Cortex of kidney (tissue), 1 donor: ENCODE data around the gene ARG2.
A peak's percentile ranks its signal among the peaks of the same experiment; 100 is the strongest.

ENCODE experiments used
- DNase-seq: peaks from one replicate; lab custom pipeline; 2025; lab: John Stamatoyannopoulos, UW

The ARG2 gene

DNA sequence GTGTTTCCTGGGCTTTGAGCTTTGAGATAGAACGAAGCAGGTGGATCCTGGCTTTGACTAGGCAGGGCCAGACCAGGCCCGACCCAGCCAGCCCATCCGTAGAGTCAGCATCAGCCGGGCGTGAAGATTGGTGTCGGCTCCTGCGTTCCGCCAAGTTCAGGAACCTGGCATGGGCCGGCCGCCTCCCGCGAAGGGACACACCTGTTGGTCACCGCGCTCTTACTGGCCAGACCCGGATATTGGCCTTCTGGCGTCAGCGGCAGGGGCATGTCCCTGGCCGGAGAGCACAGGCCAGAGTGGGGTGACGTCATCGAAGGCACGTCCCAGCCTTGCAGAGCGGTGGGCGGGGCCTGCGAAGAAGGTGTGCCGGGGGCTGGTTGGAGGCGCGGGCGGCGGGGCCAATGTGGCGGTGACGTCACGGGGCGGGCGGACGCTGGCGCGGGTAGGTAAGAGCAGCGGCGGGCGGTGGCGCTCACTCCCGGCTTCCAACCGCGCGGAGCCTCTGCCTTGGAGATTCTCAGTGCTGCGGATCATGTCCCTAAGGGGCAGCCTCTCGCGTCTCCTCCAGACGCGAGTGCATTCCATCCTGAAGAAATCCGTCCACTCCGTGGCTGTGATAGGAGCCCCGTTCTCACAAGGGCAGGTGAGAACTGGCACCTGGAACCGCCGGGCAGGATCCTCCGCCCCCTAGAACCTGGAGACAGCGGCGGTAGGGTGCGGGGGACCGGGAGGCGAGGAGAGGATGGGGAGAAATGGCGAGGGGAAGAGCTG, at the start of gene ARG2:
Gene ARG2, plus strand, starts transcription at position 475 of the 771 bp plus-strand sequence. Its CDS starts 58 bp downstream, at position 533.
- DNase-seq: peak; percentile 31

DNA sequence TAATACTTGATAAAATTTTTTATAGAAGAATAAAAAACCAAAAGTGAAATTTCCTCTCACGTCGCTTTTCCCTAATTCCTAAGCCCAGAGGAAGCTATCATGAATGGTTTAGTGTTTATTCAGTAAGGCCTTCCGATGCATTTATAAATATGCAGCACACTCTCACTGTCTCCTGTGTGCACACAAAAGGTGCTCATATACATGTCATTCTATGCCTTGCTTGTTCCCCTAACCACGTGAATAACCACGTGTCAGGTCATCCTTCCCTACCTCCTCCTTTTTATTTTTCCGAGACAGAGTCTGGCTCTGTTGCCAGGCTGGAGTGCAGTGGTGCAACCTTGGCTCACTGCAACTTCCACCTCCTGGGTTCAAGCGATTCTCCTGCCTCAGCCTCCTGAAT, 49.3 kb upstream of the ARG2 start:
- DNase-seq: no peak

- no peak for DNase-seq
Observed at GRCh38 chr14:67571275-67571990, 48.3 kb upstream of the ARG2 start.

DNA sequence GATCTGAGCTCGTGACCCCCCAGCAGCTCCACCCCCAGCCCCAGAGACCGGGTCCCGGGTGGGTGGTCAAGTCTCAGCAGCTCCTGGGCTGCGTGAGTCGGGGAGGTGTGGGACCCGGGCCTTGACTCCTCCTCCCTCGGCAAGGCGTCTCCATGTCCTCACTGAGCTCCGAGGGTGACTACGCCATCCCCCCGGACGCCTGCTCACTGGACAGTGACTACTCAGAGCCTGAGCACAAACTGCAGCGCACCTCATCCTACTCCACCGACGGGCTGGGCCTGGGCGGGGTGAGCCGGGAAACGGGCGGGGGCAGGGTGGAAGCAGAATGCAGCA, 47.8 kb upstream of the ARG2 start:
- DNase-seq: no peak

DNA sequence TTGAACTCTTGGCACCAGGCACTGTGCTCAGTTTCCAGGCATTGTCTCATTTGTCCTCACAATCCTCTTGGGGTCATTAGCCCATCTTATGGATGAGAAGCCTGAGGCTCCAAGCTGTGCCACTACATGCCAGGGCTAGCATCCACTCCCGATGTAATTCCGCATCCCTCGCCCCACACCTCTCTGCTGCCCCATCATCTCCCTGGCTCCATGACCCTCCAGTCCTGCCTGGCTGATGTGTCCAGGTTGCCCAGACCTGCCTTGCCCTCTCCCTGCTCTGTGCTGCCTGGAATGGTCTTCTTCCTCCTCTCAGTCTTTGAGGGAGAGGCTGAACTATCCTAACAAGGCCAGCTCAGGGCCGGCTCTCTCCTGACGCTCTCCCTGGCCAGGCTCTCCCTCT, 47.1 kb upstream of the ARG2 start:
- DNase-seq: no peak

DNA sequence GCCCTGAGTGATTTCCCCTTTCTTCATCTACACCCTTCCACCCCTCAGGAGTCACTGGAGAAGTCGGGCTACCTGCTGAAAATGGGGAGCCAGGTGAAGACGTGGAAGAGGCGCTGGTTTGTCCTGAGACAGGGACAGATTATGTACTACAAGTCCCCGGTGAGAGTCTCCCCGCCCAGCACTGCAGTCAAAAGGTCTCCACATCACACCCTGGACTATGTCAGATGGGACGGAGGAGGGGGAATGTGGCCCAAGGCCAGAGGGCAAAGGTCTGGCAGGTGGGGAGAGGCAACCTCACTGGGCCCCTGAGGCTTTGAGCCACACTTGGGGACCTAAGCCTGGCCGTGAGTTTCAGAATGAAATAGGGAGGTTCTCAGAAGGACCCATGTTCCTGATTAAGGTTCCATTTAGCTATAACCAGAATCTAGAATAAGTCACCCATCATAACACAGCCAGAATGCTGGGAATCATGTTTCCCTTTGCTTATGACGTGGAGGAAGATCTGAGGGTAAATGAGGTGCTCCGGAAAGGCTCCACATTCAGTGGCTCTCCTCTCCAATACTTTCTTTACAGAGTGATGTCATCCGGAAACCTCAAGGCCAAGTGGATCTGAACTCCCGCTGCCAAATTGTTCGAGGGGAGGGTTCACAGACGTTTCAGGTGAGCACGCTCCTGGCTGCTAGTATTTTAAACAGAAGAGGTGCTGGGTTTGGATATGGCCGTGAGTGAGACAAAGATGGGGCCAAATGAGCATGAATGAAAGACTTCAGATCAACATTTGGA, 46.3 kb upstream of the ARG2 start:
- DNase-seq: no peak

DNA sequence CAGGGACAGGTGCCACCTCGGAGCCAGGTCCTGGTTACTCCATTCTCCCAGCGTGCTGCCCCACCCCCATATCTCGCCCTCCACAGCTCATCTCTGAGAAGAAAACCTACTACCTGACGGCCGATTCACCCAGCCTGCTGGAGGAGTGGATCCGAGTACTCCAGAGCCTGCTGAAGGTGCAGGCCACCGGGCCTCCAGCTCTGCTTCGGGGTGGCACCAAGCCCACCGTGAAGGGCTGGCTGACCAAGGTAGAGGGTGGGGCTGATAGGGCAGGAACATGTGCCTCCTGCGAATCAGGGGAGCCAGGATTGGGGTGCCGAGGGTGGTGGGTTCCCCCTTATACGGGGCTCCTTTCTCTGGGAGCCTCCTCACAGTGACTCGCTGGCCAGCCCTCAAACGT, 45.6 kb upstream of the ARG2 start:
- DNase-seq: no peak

GRCh38 chr14:67574806-67575205, 44.9 kb upstream of the ARG2 start:
- no peak for DNase-seq

GRCh38 chr14:67575684-67576083, 44.0 kb upstream of the ARG2 start:
- no peak for DNase-seq

DNA sequence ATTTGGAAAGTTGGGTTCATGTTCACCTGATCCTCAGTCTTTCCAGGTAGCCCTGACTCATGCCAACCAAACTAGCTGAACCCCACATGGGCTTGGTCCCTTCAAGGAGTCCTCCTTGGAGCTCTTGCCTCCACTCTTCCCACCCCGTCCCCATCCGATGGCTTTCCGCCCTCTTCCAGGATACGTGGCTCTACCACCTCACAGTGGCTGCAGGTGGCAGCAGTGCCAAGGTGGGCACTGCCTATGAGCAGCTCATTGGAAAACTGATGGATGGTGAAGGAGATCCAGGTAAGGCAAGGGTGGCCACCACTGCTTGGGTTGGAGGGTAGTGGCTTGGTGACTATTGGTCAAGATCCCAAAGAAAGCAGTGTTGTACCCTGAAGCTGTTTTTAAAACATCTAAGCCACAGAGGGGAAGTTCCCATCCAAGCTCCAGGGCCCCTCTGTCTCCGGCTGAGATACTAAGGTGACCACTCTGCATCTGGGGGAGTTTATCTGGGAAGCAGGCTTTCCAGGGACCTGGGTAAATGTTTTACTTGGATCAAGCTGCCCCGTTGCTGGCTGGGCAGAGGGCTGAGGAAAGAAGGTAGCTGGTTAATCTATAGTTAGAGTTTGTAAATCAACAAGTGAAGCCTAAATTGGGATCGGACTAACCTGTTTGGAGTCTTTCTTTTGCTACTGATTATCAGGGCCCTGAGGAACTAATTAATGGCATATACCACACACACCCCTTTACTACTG, 43.3 kb upstream of the ARG2 start:
- DNase-seq: no peak

- DNase-seq: no peak
Observed at GRCh38 chr14:67577181-67577808, 42.4 kb upstream of the ARG2 start.

DNA sequence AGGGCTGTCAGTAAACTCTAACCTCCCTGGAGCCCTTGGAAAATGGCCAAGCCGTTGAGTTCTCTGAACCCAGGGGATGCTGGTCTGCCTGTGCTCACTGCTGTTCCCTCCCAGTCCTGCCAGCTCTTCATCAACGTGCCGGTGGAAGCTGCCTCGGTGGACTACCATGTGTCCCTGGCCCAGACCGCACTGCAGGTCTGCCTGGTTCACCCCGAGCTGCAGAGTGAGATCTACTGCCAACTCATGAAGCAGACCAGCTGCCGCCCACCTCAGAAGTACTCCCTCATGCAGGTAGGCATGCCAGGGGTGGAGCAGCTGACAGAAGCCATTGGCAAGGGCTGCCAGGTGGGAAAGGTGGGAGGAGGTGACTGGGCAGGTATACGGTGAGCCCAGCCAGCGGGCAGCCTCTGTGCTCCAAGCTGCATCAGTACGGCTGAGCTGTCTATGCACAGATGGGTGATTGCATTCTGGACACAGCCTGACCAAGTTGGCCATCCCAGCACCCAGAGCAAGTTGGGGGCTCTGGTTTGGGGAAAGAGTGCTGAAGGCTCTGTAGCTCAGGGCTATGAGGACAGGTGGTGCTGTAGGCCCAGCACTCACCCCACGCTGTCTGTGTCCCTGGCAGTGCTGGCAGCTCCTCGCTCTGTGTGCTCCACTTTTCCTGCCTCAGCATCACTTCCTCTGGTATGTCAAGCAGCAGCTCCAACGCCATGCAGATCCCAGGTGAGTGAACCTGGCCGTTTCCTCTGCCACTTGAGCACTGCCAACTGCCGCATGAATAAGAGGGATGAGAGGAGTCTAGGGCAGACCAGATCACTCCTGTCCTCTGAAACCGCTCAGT, 41.6 kb upstream of the ARG2 start:
- no peak for DNase-seq

- no peak for DNase-seq
Observed at GRCh38 chr14:67579040-67579439, 40.7 kb upstream of the ARG2 start.

- DNase-seq: no peak
Observed at GRCh38 chr14:67579636-67580035, 40.1 kb upstream of the ARG2 start.

DNA sequence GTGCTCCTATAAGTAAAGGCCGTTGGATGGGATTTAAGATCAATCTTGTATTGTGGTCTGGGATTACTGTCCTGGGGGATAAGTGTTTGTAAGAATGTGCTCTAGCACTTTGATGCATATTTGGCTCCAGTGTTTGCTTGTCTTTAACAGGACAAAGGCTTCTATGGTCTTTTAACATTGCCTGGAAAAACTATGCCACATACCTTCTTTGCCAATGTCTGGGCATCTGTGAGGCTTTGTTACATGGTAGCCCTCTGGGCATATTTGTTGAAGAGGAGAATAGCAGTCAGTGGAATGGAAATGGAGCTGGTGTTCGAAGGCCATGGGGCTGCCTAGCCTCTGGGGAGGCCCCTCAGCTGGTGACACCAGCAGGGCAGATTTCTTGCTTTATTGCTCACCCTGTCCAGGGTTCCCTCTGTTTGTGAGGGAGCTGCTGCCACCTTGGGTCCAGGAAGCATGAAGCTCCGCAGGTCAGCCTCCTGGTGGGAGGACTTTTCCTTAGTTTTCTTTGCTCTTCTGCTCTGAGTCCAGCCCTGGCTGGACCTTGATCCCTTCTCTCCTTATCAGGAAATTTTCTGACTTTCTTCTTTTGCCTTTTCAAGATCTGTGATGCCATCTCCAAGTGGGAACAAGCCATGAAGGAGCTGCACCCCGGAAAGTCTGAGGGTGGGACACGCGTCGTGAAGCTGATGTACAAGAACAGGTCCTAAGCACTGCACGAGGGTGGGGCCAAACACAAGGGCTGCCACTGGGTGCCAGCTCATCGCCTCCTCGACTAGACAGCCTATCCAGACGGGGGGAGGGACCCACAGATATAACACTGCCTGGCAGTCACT, 39.2 kb upstream of the ARG2 start:
- DNase-seq: no peak

DNA sequence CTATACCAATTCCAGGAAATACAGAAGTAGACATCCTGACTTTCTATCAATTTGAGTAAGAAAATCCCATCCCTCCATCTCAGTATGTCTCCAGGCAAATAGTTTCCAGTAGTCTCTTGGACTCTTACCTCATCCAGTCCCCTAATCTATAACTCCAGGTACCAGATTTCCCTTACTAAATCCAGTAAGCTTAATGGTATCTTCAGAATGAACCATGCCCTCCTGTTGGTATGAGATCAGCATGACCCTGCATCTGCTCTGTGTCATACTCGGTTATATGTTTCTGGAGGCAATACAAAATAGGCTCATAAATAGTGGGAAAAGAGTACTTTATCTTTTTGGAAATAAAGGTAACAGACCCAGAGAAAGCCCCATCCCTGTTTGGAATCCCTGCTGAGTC, 38.1 kb upstream of the ARG2 start:
- no peak for DNase-seq

- no peak for DNase-seq
Observed at GRCh38 chr14:67582061-67582460, 37.7 kb upstream of the ARG2 start.

- DNase-seq: no peak
Observed at GRCh38 chr14:67583711-67584644, 35.7 kb upstream of the ARG2 start.

GRCh38 chr14:67584978-67585377, 34.7 kb upstream of the ARG2 start:
- DNase-seq: no peak
